Left cardiac atrium (tissue), 4 donors: ENCODE measurements around the gene WSCD1. TPM values are rescaled to one million over a fixed set of nuclear protein-coding genes. Genes with fewer than 3 reads are reported as not detected.

Source experiments
- ATAC-seq, 2 donors: fragments of 200-7000 bp; cut with Tn5 transposase; one replicate each; pipeline ENCODE4 v1.9.1; 2020; ENCODE audit warnings: mild to moderate bottlenecking in 2 of 2, moderate library complexity in 2 of 2
- DNase-seq: peaks from one replicate; pipeline ENCODE4 v3.0.0-alpha.2; 2020
- intact Hi-C, 2 donors: fragments of 100-400 bp; cut with DNase I; formaldehyde crosslinking; loops; one replicate each; pipeline versions ENCODE4 v1.14.1 to v1.15.1; 2022 to 2023
- total RNA-seq, 2 donors: library from RNA; stranded (reverse); fragmentation: NEBNext Ultra II Directional; extraction: Animal tissue kit (Norgen Biotek cat#: 25700); gene quantifications; one replicate each; pipeline ENCODE4 v1.2.1, GENCODE V29; 2021
- donor health status: DM: no; HTN: yes; CAD: no.
- donor health status: DM: no; HTN: yes; CAD: no; lungs with severe emphysema.
- donor health status: DM: yes; HTN: yes; CAD: no.
- donor health status: Dilated cardiomyopathy.

The WSCD1 gene
- total RNA-seq, 2 donors from 2014 or later = 2.6 to 10.1 TPM

GRCh38 chr17:6137716-6138502 lies 67.7 kb downstream of the WSCD1 start:
- intact Hi-C loops = no loop called here
- DNase-seq (no peak), ATAC-seq (no peak)

GRCh38 chr17:6138761-6139446 lies 68.7 kb downstream of the WSCD1 start:
- ATAC-seq (no peak), DNase-seq (no peak)
- intact Hi-C loops = no loop called here

- intact Hi-C loops = no loop called here
- ATAC-seq (no peak), DNase-seq (no peak)
Observed at GRCh38 chr17:6139447-6139832, 69.3 kb downstream of the WSCD1 start.

- intact Hi-C loops = no loop called here
- no peak for DNase-seq
- ATAC-seq = no peak
Observed at GRCh38 chr17:6140188-6140587, 70.0 kb downstream of the WSCD1 start.

GRCh38 chr17:6140728-6141330 lies 70.7 kb downstream of the WSCD1 start:
- DNase-seq (no peak), ATAC-seq (no peak)
- intact Hi-C loops = no loop called here

GRCh38 chr17:6142701-6143100 lies 72.5 kb downstream of the WSCD1 start:
- intact Hi-C loops = no loop called here
- no peak for DNase-seq
- ATAC-seq = no peak

GRCh38 chr17:6145946-6146345 lies 75.8 kb downstream of the WSCD1 start:
- no peak for ATAC-seq
- intact Hi-C loops = no loop called here
- no peak for DNase-seq

GRCh38 chr17:6147042-6147441 lies 76.9 kb downstream of the WSCD1 start:
- ATAC-seq (no peak), DNase-seq (no peak)
- intact Hi-C loops = no loop called here

- intact Hi-C loops = no loop called here
- DNase-seq (no peak), ATAC-seq (no peak)
Observed at GRCh38 chr17:6153375-6153774, 83.2 kb downstream of the WSCD1 start.

GRCh38 chr17:6157716-6158115 lies 87.5 kb downstream of the WSCD1 start:
- DNase-seq = no peak
- intact Hi-C loops = no loop called here
- ATAC-seq = no peak

- ATAC-seq = no peak
- DNase-seq = no peak
- intact Hi-C loops = no loop called here
Observed at GRCh38 chr17:6159541-6160231, 89.5 kb downstream of the WSCD1 start.

GRCh38 chr17:6160232-6160555 lies 90.0 kb downstream of the WSCD1 start:
- DNase-seq (no peak), ATAC-seq (no peak)
- intact Hi-C loops = no loop called here

GRCh38 chr17:6160911-6161855 lies 91.0 kb downstream of the WSCD1 start:
- intact Hi-C loops = no loop called here
- DNase-seq (no peak), ATAC-seq (no peak)

- intact Hi-C loops = no loop called here
- DNase-seq (no peak), ATAC-seq (no peak)
Observed at GRCh38 chr17:6162216-6162615, 92.0 kb downstream of the WSCD1 start.

- intact Hi-C loops = no loop called here
- DNase-seq (no peak), ATAC-seq (no peak)
Observed at GRCh38 chr17:6162892-6163291, 92.7 kb downstream of the WSCD1 start.

GRCh38 chr17:6163612-6164333 lies 93.6 kb downstream of the WSCD1 start:
- intact Hi-C loops = no loop called here
- no peak for ATAC-seq

GRCh38 chr17:6164996-6165395 lies 94.8 kb downstream of the WSCD1 start:
- no peak for DNase-seq
- ATAC-seq = no peak
- intact Hi-C loops = no loop called here

More at GRCh38 chr17:6163612-6164333, 93.6 kb downstream of the WSCD1 start:
- no peak for DNase-seq

GRCh38 chr17:6165806-6166205 lies 95.6 kb downstream of the WSCD1 start:
- DNase-seq (no peak), ATAC-seq (no peak)
- intact Hi-C loops = no loop called here
